Liver (tissue), 9 donors: ENCODE results near the gene NRSN2. TPM values are rescaled to one million over a fixed set of nuclear protein-coding genes. Genes with fewer than 3 reads are reported as not detected.

Experiments used
- DNase-seq: peaks from one replicate; pipeline ENCODE4 v3.0.0-alpha.2; 2017; ENCODE audit warnings: low spot score
- H3K27ac ChIP-seq, 2 donors: one replicate each; pipeline ENCODE4 v1.7.0; 2013; ENCODE audit warnings: inconsistent platforms in 2 of 2, low read length in 2 of 2, control low read depth in 1 of 2, low read depth in 1 of 2, mild to moderate bottlenecking in 1 of 2
- H3K27me3 ChIP-seq, 4 donors: one replicate each; pipeline versions ENCODE4 v1.6.1 to v1.7.0; 2013; ENCODE audit warnings: low read length in 3 of 4, inconsistent platforms in 1 of 4, mild to moderate bottlenecking in 1 of 4, moderate library complexity in 1 of 4; ENCODE audit not compliant: control insufficient read depth in 4 of 4, insufficient read depth in 4 of 4
- H3K36me3 ChIP-seq, 4 donors: one replicate each; pipeline versions ENCODE4 v1.6.1 to v1.7.0; 2013; ENCODE audit warnings: low read length in 3 of 4, mild to moderate bottlenecking in 3 of 4, low read depth in 1 of 4, moderate library complexity in 1 of 4; ENCODE audit not compliant: control insufficient read depth in 4 of 4, insufficient read depth in 3 of 4
- H3K4me1 ChIP-seq, 4 donors: one replicate each; pipeline versions ENCODE4 v1.6.1 to v1.7.0; 2013; ENCODE audit warnings: low read length in 3 of 4, mild to moderate bottlenecking in 3 of 4, moderate library complexity in 1 of 4; ENCODE audit not compliant: control insufficient read depth in 4 of 4, insufficient read depth in 4 of 4
- H3K4me3 ChIP-seq, 3 donors: one replicate each; pipeline versions ENCODE4 v1.6.1 to v1.7.0; 2013; ENCODE audit warnings: low read length in 3 of 3, control low read depth in 1 of 3, low read depth in 1 of 3, mild to moderate bottlenecking in 1 of 3
- H3K9ac ChIP-seq, 2 donors: one replicate each; pipeline ENCODE4 v1.7.0; 2013; ENCODE audit warnings: low read length in 2 of 2, mild to moderate bottlenecking in 2 of 2, moderate library complexity in 2 of 2, control low read depth in 1 of 2, low read depth in 1 of 2
- H3K9me3 ChIP-seq, 4 donors: one replicate each; pipeline versions ENCODE4 v1.6.1 to v1.7.0; 2013; ENCODE audit warnings: low read length in 3 of 4; ENCODE audit not compliant: control insufficient read depth in 4 of 4
- ATF3 ChIP-seq: IDR thresholded peaks from 2 replicates; pipeline ENCODE4 v1.6.1; 2016; ENCODE audit warnings: antibody characterized with exemption
- EGR1 ChIP-seq, 2 donors: IDR thresholded peaks; 2 replicates each; pipeline ENCODE4 v1.6.1; 2016 to 2018; ENCODE audit warnings: antibody characterized with exemption in 2 of 2, low read depth in 2 of 2
- FOXA1 ChIP-seq: IDR thresholded peaks from 2 replicates; pipeline ENCODE4 v1.6.1; 2016; ENCODE audit warnings: antibody characterized with exemption
- FOXA2 ChIP-seq: IDR thresholded peaks from 2 replicates; pipeline ENCODE4 v1.6.1; 2016; ENCODE audit warnings: antibody characterized with exemption
- GABPA ChIP-seq, 2 donors: IDR thresholded peaks in 1 of 2; conservative IDR thresholded peaks in 1 of 2; 2 replicates each; pipeline ENCODE4 v1.6.1; 2016; ENCODE audit warnings: antibody characterized with exemption in 2 of 2, mild to moderate bottlenecking in 1 of 2, moderate library complexity in 1 of 2
- HNF4A ChIP-seq, 2 donors: conservative IDR thresholded peaks; 2 replicates each; pipeline ENCODE4 v1.6.1; 2016; ENCODE audit warnings: antibody characterized with exemption in 2 of 2, mild to moderate bottlenecking in 2 of 2
- HNF4G ChIP-seq: IDR thresholded peaks from 2 replicates; pipeline ENCODE4 v1.6.1; 2016; ENCODE audit warnings: antibody characterized with exemption
- JUND ChIP-seq, 2 donors: IDR thresholded peaks; 2 replicates each; pipeline ENCODE4 v1.6.1; 2016; ENCODE audit warnings: antibody characterized with exemption in 2 of 2
- MAX ChIP-seq: IDR thresholded peaks from 2 replicates; pipeline ENCODE4 v1.6.1; 2016; ENCODE audit warnings: antibody characterized with exemption
- NR2F2 ChIP-seq: IDR thresholded peaks from 2 replicates; pipeline ENCODE4 v1.6.1; 2016; ENCODE audit warnings: antibody characterized with exemption
- RAD21 ChIP-seq, 2 donors: IDR thresholded peaks; 2 replicates each; pipeline ENCODE4 v1.6.1; 2016; ENCODE audit warnings: antibody characterized with exemption in 2 of 2, mild to moderate bottlenecking in 2 of 2
- RXRA ChIP-seq, 2 donors: IDR thresholded peaks; 2 replicates each; pipeline ENCODE4 v1.6.1; 2017 to 2018; ENCODE audit warnings: antibody characterized with exemption in 2 of 2, mild to moderate bottlenecking in 1 of 2
- SP1 ChIP-seq: IDR thresholded peaks from 2 replicates; pipeline ENCODE4 v1.6.1; 2018; ENCODE audit warnings: antibody characterized with exemption, mild to moderate bottlenecking
- TAF1 ChIP-seq: conservative IDR thresholded peaks from 2 replicates; pipeline ENCODE4 v1.6.1; 2016; ENCODE audit warnings: antibody characterized with exemption, mild to moderate bottlenecking
- YY1 ChIP-seq: IDR thresholded peaks from 2 replicates; pipeline ENCODE4 v1.6.1; 2016; ENCODE audit warnings: antibody characterized with exemption, mild to moderate bottlenecking
- WGBS: extraction: QIAGEN DNeasy Blood & Tissue Kit; methylation state at CpG from one replicate; pipeline ENCODE4 v1.1.7; 2013; 5-methylcytosine and 5-hydroxymethylcytosine counted together
- polyA plus RNA-seq, 2 donors: library from polyadenylated mRNA; stranded (reverse) in 1 of 2; unstranded in 1 of 2; fragments of 200-250 nt in 1 of 2; fragments of >200 nt in 1 of 2; fragmentation: Nextera tagmentation in 1 of 2; extraction: Ambion mirVana in 1 of 2; gene quantifications; one replicate each; pipeline versions ENCODE4 v1.2.1 to v1.2.3, GENCODE V29; 2013 to 2015
- total RNA-seq, 2 donors: library from RNA; depleted of rRNA; stranded (reverse); fragments of >200 nt; gene quantifications; one replicate each; pipeline ENCODE4 v1.2.3, GENCODE V29; 2014
- TF ChIP-seq, protein P1 (sequence below): fragments of 150-350 bp; IDR thresholded peaks from 2 replicates; pipeline ENCODE4 v1.5.1; 2017; ENCODE audit warnings: improper control_type of control experiment, low read depth, low read length; ENCODE audit not compliant: missing input control
- TF ChIP-seq, protein P2 (sequence below): IDR thresholded peaks from 2 replicates; pipeline ENCODE4 v1.6.1; 2016; ENCODE audit warnings: antibody characterized with exemption
- TF ChIP-seq, protein P3 (sequence below): IDR thresholded peaks from 2 replicates; pipeline ENCODE4 v1.6.1; 2016; ENCODE audit warnings: antibody characterized with exemption, mild to moderate bottlenecking
- donor health status: healthy.
- donor health status: healthy.
- donor health status: healthy.
- donor health status: healthy.
- donor health status: healthy.

NRSN2 gene
- total and polyA plus RNA-seq, 4 donors: 1.9 to 12.0 (median 4.7) TPM

DNA sequence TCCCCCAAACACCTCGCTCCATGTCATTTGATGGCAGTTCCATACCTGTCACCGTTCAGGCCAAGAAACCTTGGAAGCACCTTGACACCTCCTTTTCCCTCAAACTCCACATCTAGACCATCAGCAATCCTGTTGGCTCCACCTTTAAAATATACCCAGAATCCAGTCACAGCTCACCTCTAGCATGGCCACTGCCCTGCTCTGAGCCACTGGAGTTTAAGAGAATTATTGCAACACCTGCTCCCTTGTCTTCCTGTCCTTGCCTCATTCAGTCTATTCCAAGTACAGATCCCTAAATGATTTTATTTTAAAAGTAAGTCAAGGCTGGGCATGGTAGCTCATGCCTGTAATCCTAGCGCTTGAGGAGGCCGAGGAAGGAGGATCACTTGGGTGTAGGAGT, 22.0 kb downstream of the NRSN2 start:
- Histone ChIP-seq H3K4me3 (no peak overlapping the region), H3K9ac (no peak overlapping the region), H3K4me1 (peaks cover 14 to 40% (median 29%) of the 10 kb centered on the region in 4 donors), H3K27me3 (no peaks in the 10 kb centered on the region), H3K9me3 (no peaks in the 10 kb centered on the region), H3K27ac (no peak overlapping the region), H3K36me3 (no peaks in the 10 kb centered on the region)
- no peak for DNase-seq
- peak in 1 of 2 donors; percentile 11 for TF ChIP-seq RXRA (IDR thresholded peaks at IDR 0.05)
- TF ChIP-seq HNF4A (conservative IDR thresholded peaks at IDR 0.05): peak in 1 of 2 donors; percentile 31
- TF ChIP-seq SP1: no peak
- TF ChIP-seq RAD21 (IDR thresholded peaks at IDR 0.05): no peak
- TF ChIP-seq FOXA1: no peak
- 86% methylated on average over 4 of the region's 4 CpGs for WGBS

- H3K4me3 ChIP-seq: no peak overlapping the region
- WGBS: 40% methylated on average over 7 of the region's 7 CpGs
- no peaks in the 10 kb centered on the region for H3K9me3 ChIP-seq
- no peak for TF ChIP-seq GABPA (IDR thresholded peaks at IDR 0.05 in 1 of 2, conservative IDR thresholded peaks at IDR 0.05 in 1 of 2)
- TF ChIP-seq, protein P1, sequence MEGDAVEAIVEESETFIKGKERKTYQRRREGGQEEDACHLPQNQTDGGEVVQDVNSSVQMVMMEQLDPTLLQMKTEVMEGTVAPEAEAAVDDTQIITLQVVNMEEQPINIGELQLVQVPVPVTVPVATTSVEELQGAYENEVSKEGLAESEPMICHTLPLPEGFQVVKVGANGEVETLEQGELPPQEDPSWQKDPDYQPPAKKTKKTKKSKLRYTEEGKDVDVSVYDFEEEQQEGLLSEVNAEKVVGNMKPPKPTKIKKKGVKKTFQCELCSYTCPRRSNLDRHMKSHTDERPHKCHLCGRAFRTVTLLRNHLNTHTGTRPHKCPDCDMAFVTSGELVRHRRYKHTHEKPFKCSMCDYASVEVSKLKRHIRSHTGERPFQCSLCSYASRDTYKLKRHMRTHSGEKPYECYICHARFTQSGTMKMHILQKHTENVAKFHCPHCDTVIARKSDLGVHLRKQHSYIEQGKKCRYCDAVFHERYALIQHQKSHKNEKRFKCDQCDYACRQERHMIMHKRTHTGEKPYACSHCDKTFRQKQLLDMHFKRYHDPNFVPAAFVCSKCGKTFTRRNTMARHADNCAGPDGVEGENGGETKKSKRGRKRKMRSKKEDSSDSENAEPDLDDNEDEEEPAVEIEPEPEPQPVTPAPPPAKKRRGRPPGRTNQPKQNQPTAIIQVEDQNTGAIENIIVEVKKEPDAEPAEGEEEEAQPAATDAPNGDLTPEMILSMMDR: no peak
- TF ChIP-seq NR2F2: no peak
- no peak for TF ChIP-seq MAX
- TF ChIP-seq, protein P2, sequence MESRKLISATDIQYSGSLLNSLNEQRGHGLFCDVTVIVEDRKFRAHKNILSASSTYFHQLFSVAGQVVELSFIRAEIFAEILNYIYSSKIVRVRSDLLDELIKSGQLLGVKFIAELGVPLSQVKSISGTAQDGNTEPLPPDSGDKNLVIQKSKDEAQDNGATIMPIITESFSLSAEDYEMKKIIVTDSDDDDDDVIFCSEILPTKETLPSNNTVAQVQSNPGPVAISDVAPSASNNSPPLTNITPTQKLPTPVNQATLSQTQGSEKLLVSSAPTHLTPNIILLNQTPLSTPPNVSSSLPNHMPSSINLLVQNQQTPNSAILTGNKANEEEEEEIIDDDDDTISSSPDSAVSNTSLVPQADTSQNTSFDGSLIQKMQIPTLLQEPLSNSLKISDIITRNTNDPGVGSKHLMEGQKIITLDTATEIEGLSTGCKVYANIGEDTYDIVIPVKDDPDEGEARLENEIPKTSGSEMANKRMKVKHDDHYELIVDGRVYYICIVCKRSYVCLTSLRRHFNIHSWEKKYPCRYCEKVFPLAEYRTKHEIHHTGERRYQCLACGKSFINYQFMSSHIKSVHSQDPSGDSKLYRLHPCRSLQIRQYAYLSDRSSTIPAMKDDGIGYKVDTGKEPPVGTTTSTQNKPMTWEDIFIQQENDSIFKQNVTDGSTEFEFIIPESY: no peak
- TF ChIP-seq HNF4A (conservative IDR thresholded peaks at IDR 0.05): peak; percentile 35 to 39
- TF ChIP-seq EGR1 (IDR thresholded peaks at IDR 0.05; ENCODE audit: low read depth in 2 of 2): no peak
- TF ChIP-seq ATF3: no peak
- TF ChIP-seq RAD21 (IDR thresholded peaks at IDR 0.05): peak in 1 of 2 donors; percentile 11
- TF ChIP-seq FOXA1: no peak
- TF ChIP-seq HNF4G: no peak
- TF ChIP-seq YY1: peak; percentile 28
- peak in 1 of 2 donors; percentile 29 for TF ChIP-seq RXRA (IDR thresholded peaks at IDR 0.05)
- peak; percentile 50 for TF ChIP-seq SP1
- no peak for TF ChIP-seq JUND (IDR thresholded peaks at IDR 0.05)
- TF ChIP-seq TAF1: no peak
- TF ChIP-seq, protein P3, sequence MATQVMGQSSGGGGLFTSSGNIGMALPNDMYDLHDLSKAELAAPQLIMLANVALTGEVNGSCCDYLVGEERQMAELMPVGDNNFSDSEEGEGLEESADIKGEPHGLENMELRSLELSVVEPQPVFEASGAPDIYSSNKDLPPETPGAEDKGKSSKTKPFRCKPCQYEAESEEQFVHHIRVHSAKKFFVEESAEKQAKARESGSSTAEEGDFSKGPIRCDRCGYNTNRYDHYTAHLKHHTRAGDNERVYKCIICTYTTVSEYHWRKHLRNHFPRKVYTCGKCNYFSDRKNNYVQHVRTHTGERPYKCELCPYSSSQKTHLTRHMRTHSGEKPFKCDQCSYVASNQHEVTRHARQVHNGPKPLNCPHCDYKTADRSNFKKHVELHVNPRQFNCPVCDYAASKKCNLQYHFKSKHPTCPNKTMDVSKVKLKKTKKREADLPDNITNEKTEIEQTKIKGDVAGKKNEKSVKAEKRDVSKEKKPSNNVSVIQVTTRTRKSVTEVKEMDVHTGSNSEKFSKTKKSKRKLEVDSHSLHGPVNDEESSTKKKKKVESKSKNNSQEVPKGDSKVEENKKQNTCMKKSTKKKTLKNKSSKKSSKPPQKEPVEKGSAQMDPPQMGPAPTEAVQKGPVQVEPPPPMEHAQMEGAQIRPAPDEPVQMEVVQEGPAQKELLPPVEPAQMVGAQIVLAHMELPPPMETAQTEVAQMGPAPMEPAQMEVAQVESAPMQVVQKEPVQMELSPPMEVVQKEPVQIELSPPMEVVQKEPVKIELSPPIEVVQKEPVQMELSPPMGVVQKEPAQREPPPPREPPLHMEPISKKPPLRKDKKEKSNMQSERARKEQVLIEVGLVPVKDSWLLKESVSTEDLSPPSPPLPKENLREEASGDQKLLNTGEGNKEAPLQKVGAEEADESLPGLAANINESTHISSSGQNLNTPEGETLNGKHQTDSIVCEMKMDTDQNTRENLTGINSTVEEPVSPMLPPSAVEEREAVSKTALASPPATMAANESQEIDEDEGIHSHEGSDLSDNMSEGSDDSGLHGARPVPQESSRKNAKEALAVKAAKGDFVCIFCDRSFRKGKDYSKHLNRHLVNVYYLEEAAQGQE: no peak
- TF ChIP-seq FOXA2: no peak
- no peaks in the 10 kb centered on the region for H3K36me3 ChIP-seq
- DNase-seq: no peak
- peak overlapping the region in 1 of 2 donors; percentile 30 for H3K9ac ChIP-seq
- H3K27me3 ChIP-seq: no peaks in the 10 kb centered on the region
- H3K27ac ChIP-seq: peak overlapping the region; percentile 48 to 91
- peaks cover 12 to 38% (median 29%) of the 10 kb centered on the region in 4 donors for H3K4me1 ChIP-seq
Measured at GRCh38 chr20:370151-370600, 23.3 kb downstream of the NRSN2 start.
